Hindlimb muscle (tissue), 1 donor: ENCODE results near the gene ZNF606. TPM values are rescaled to one million over a fixed set of nuclear protein-coding genes. Genes with fewer than 3 reads are reported as not detected.

Experiments used
- DNase-seq: peaks from one replicate; pipeline ENCODE4 v3.0.0-alpha.2; 2013
- polyA plus RNA-seq: library from polyadenylated mRNA; unstranded; fragments of 120-200 nt; gene quantifications from one replicate; pipeline ENCODE4 v1.2.1, GENCODE V29; 2013; ENCODE audit not compliant: insufficient read length

Gene ZNF606
- 10.8 TPM for polyA plus RNA-seq

DNA sequence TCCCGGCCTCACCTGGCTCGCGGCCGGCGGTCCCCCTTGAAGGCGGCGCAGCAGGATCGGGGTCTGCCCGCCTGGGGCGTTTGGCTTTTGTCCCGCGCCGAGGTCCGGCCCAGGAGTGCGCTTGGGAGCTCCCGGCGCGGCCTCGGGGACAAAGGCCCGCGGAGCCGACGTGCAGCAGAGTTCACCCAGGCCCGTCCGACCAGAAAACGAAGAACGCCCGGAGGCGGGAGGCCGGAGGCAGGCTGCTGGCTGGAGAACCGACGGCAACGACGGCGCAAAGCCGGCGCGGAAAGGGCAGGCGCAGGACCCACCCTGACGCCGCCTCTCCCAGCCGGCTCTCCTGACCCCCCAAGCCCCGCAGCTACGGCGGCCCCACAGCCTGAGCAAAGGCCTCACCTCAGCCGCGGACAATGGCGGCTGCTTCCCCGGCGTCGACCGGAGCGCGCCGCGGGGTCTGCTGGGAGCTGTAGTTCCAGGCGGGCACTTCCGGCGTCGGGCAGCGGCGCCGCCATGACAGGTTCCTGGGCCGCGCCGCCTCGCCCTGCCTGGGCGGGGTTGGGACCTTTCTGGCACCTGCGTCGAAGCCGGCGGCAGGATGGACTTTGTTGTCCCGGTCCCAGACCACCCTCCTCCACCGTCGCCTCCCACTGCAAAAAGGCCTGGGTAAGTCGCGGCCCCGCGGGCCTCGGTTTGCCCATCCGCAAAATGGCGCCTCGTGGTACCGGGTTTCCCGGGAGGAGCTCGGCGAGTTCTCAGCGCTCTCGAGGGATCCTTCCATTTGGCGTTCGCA, at the start of gene ZNF606:
ZNF606 (minus strand) TSS at position 437 of the 790 bp plus-strand sequence. CDS start 1,501 bp downstream, outside the sequence.
- DNase-seq: peak; percentile 91

DNA sequence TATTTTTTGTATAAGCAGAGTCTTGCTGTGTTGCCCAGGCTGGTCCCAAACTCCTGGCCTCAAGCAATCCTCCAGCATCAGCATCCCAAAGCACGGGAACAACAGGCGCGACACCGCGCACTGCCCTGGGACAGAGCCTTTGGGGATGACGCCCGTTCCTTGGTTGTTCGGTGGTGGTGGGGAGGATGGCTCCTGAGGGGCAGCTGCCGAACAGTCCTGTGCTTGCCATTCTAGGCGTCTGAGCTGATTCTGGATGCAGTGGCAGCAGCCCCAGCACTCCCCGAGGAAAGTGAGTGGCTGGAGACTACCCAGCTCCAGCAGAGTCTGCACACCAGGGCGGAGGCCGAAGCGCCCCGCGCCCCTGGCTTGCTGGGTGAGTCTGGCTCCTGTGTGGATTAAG, 49.6 kb upstream of the ZNF606 start:
- DNase-seq: no peak

DNA sequence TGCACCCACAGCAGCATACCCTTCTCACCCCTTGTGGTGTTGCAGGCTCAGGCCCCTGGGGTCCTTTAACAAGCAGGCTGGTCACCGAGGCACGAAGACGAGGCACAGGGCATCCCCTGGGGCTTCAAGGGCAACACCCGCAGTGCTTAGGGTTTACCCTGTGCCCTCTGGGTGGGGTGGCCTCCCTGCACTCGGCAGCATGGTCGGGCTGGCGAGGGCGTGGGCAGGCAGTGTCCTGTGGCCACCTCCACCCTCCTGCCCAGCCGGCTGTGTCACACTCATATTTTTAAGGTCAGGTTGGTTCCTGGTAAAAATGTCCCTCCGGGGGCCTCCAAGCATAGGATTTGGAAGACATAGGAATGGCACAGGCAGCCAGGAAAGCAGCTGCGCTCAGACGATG, 45.1 kb upstream of the ZNF606 start:
- DNase-seq: no peak

DNA sequence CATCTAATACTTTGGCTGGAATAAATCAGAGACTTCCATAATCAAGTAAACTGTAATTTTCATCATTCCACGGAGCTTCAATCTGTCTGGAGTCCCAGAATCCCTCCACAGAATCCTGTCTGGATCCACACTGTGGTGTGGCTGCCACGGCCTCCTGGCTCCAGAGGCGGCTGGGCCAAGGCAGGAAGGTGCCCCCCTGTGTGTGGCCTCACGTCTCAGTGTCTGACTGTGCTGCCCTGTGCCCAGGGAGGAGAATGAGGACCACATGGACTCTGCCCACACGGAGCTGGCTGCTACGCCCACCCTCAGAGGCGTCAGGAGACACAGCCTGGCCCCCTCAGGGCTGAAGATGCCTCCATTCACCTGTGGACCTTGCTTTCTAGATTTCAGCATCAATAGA, 44.2 kb upstream of the ZNF606 start:
- DNase-seq: no peak

DNA sequence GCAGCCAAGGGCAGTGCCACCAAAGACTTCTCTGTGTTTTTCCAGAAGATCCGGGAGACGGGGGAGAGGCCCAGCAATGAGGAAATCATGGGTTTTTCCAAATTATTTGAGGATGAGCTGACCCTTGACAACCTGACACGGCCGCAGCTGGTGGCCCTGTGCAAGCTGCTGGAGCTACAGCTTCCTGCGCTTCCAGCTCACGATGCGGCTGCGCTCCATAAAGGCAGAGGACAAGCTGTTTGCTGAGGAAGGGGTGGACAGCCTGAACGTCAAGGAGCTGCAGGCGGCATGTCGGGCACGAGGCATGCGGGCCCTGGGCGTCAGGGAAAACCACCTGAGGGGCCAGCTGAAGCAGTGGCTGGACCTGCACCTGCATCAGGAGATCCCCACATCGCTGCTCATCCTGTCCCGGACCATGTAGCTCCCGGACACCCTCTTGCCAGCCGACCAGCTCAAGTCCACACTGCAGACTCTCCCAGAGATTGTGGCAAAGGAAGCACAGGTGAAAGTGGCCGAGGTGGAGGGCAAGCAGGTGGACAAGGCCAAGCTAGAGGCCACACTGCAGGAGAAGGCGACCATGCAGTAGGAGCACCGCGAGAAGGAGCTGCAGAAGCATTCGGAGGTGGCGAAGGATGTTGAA, 42.9 kb upstream of the ZNF606 start:
- no peak for DNase-seq

DNA sequence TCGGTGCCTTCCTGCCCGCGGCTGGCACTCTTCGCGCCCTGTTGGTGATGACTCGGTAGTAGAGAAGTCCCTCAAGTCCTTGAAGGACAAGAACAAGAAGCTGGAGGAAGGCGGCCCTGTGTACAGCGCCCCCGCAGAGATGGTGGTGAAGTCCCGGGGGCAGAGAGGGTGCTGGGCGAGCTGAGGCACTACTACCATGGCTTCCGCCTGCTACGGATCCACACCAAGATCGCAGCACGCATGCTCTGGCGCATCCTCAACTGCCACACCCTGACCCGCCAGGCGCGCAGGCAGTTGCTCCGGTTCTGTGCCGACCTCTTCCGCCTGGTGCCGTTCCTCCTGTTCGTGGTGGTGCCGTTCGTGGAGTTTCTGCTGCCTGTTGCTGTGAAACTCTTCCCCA, 42.3 kb upstream of the ZNF606 start:
- DNase-seq: no peak

DNA sequence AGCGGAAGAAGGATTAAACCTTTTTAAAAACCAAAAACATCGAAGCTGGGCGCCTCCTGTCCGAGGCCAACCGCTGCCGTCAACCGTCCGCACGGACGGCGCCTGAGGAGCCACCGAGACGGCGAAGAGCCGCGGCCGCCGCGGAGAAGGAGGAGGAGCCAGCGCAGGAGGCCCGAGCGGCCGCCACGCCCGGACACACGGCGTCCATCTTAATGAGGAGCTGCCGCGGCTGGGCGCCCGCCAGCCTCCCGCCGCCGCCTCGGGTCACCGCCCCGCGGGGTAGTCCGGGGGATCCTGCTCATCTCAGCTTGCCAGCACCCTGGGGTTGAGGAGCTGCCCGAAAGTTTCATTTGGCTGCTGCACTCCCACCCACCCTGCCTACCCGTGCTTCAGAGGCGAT, 41.8 kb upstream of the ZNF606 start:
- no peak for DNase-seq

DNA sequence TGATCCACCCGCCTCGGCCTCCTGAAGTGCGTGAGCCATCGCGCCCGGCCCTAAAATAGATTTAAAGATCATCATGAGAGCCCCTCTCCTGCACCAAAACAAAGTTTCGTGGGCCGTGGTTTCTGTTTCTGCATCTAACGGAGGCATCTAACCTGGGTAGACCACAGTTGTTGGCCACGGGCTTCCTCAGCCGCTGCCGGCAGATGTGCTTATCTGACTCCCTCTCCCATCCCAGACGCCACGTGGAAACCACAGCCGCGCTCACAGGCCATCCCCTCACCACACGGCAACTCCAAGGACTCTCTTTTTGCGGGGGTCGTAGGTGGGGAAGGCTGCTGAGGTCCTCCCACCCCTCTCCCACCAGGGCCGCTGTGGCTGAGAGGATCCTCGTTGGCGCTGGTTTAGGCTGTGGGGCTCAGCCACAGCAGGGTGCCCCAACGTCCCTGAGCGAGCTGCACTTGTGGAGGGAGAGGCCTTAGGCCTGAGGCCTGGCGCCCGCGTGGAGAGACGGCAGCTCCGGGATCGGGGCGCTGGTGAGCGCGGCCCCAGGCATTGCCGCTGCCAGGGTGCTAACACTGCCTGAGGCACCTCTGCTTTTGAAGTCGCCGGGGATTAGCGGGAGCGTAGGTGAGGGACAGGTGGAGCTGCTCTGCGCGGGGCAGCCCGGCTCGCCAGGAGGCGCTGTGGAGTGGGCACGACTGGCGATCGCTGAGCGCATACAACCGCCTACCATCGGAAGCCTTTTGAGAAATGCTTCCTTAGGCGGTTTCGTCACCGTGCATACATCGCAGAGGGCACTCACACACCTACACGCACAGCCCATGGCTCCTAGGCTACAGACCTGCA, 40.1 kb upstream of the ZNF606 start:
- no peak for DNase-seq

DNA sequence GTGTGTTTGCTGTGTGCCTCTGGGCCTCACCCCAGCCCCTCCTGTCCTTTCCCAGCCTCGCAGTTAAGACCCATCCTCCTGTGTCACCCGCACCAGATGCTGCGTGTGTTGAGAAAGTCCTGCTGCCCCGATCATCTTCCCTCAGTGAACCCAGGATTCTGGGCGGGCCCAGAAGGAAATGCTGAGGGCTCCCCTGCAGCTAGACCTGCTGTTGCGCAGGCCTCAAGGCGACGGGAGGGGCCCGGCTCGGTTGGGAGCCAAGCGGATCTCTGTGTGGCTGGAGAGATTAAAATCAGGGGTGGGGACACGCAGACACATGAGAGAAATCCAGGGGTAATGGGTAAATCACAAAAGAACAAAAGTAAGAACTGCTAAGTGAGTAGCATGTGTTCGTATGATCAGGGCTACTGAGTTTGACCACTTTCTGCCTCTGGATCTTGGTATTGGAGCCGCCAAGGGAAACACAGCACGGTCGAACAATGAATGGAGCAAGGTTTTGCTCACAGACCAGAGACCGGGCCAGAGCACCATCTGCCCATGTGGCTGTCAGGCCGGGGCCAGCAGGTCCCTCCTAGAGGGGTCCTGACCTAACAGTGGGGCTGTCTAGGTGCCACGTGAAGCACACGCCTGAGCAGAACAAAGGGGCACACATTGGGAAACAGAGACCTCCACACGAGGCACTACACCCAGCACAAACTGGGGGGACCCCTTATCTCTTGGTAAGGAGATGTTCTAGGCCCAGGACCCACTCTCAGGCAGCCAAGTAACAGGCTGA, 38.3 kb upstream of the ZNF606 start:
- no peak for DNase-seq

DNA sequence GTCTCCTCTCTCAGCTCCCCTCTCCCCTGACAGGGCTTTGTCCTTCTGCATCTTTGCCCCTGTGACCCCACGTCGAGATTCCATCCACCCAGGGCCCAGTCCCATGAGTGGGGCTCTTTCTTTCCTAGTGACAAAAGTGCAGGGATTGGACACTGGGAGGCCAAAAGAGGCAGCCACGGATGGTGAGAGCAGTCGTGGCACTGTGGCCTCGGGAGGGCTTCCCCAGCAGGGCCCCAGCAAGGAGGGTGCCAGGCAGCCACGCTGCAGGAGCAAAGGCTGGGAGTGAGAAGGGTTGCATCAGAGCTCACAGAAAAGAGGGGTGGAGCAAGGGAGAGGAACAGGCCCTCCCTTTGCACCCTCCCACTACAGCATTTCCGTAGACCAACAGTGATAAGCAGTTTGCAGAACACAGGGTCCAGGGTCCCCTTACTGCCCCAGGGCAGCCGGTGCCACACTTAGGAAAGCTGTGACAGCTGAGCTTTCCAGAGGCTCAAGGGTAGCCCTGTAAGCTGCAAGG, 36.1 kb upstream of the ZNF606 start:
- DNase-seq: no peak

DNA sequence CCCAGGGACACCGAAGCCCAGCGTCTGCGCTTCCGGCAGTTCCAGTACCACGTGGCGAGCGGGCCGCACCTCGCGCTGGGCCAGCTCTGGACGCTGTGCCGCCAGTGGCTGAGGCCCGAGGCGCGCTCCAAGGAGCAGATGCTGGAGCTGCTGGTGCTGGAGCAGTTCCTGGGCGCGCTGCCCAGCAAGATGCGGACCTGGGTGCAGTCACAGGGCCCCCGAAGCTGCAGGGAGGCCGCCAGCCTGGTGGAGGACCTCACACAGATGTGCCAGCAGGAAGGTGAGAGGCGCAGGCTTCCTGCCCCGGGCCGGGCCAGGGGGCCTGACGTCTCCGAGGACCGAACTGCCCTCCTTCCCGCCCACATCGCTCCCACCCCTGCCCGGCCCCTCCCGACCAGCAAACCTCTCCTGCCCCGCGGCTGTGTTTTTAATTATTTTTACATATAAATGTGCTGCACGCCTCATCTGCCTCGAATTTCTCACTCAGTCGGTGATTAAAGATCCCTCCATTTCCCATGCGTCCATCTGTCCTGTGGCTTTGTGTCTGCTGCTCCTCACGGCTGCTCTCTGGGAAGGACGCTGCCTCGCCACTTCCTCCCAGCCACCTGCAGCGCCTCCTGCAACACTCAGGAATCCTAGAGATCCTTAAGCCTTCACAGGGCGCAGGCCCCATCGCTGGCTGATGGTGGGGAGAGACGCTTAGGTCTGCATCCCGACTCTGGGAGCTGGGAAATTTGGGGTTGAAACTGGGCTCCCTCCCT, 35.5 kb upstream of the ZNF606 start:
- DNase-seq: no peak

DNA sequence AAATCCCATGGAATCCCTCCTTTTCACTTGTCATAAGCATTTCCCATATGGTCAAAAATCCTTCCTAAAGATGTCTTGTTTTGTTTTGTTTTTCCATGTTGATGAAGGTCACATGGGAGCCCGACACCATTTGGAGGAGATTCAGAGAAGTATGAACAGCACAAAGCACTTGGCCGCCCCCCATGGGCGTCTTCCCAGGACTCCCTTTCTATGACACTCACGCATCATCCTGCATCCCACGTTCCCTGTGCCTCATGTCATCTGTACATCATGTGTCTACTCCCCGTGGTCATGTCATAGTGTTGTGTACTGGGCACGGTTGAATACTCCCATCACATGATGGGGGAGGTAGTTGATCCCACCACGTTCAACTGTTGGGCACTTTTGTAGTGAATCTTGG, 33.2 kb upstream of the ZNF606 start:
- DNase-seq: no peak

DNA sequence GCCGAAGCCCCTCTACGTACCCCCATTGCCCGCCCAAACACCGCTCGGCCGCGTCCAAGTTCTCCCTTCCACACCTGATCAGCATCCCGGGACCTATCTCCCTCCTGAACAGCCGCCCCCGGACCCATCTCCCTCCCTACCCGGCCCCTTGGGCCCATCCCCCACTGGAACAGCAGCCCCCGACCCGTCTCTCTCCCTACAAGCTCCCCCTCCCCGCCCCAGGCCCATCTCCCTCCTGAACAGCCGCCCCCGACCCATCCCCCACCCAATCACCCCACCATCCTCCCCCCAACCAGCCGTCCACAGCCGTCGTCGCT, 31.8 kb upstream of the ZNF606 start:
- no peak for DNase-seq

DNA sequence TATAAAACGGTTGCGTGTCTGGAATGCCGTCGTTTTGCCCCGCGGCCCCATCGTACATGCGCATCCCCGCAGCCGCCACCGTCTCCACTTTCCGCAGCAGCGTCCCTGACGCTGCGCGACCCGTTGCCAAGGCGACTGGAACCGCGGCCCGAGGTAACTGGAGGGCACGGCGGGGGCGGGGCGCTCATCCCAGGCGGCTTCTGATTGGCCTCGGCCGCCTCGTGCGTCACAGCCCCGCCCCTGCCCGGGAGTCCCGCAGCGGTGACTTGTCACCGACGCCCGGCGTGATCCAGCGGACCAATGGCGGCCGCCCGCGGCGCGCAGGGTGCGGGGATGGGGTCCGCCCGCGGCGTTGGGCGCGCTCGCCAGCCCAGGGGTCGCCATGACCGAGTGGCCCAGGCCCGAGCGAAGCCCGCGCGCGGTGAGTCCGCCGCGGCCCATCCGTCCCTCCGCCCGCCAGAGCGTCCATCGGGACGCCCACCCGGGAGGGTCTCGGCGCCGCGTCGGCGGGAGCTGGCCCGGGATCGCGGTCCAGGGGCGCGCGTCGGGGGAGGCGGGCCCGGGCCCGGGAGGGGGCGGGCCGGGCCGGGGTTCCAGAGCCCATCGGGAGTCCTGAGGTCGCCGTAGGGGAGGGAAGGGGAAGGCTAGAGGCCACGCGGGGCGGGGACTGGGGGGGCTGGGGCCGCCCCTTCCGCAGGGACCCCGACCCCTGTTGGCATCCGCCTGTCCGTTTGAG, 31.3 kb upstream of the ZNF606 start, which contains the start of gene ZSCAN1:
ZSCAN1 (plus strand) TSS at position 285 of the 736 bp plus-strand sequence. CDS start 3,812 bp downstream, outside the sequence.
- peak; percentile 94 for DNase-seq

DNA sequence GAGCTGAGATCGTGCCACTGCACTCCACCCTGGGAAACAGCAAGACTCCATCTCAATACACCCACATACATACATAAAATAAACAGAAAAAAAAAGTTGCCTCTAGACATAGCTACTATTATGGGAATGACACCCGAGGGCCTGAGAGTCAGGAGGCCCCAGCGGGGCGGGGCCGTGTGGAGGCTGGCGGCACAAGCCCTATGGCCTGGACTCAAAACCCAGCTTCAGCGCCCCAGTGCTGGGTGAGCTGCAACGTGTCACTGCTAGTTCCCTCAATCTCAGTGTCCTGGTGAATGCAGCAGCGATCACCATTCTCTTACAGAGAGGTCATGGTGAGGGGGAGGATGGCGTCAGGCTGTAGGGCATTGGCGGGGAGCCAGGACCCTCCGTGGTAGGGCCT, 22.0 kb upstream of the ZNF606 start:
- no peak for DNase-seq

DNA sequence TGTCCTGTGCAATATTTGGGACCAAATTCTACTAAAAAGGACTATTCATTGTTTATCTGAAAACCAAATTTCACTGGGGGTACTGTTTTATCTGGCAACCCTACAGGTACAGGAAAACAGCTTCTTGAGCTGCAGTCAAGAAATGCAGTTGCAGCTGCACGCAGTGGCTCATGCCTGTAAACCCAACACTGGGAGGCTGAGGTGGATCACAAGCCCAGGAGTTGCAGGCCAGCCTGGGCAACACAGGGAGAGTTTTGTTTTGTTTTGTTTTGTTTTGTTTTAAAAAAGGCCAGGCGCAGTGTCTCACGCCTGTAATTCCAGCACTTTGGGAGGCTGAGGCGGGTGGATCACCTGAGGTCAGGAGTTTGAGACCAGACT, 19.7 kb upstream of the ZNF606 start:
- DNase-seq: no peak

DNA sequence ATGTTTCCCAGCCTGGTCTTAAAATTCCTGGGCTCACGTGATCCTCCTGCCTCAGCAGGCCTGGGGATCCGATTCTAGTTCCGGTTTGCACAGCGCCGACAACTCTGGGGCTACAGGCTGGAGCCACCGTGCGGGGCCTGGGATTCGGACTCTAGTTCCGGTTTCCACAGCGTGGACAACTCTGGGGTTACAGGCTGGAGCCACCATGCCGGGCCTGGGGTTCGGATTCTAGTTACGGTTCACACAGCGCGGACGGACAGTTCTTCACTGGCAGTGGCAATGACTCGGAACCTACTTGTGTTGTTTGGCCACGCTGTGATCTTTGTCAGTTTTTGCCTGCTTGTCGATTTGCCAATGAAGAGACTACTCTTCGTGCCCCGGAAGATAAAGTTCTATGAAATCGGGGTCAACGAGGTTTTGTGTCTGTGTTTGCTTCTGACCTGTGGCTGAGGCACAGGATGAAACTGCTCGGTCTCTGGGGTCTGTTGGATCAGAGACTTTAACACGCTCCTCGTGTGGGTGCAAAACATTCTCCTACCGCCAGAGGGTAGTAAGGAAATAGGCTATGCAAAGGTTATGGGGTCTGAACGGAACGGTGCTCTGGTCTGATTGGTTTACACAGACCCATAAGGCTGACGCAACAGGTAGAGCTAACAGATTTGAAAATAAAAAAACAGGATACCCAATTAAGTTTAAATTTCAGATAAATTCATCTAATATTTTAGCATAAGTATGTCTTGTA, 19.1 kb upstream of the ZNF606 start:
- DNase-seq: peak; percentile 73

DNA sequence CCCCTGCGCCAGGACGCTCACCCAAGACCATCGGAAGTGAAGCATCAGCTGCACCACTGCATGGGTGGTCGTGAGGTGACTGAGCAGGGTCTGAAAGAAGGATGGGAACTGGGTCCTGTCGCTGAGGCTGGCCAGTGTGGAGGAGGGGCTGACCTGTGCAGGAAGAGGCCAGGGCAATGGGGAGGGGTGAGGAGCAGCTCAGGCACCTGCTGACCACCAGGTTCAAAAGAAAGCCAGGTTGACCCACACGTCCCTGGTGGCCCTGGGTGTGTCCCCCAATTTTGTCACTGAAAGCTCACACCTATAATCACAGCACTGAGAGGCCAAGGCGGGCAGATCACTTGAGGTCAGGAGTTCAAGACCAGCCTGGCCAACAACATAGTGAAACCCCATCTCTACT, 17.5 kb upstream of the ZNF606 start:
- no peak for DNase-seq

DNA sequence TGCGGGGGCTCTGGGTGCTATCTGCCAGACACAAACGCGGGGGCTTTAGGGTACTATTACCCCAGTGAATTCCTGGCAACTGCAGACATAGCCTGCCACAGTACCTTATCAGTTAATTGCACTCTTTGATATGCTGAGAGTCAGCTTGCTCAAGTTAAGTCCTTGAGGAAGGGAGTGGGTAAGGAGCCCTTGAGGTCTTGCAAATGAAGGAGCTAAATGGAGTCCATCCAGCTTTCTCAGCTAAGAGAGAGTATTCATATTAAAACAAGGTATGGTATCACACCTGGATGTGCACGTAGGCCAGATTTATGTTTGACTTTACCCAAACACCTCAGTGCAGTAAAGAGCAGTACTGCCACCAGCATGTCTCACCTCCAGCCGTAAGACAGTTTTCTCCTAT, 11.5 kb upstream of the ZNF606 start:
- no peak for DNase-seq

DNA sequence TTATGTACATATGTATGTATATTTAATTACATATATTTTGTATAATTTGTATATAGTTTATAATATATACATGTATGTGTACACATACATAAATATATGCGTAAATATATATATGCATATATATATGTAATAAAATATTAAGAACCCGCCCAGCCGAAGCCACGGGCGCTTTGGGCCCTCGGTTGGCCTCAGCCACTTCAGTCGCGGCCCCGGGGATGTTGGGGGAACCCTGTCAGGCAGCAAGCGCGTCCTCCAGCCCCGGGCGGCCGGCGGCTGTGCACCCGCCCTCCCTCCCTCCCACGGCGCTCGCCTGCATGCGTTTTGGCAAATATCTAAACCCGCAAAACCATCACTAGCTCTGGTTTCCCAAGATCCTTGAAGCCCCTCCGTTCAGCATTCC, 7.9 kb upstream of the ZNF606 start:
- no peak for DNase-seq
